Coronary artery (tissue), 2 donors: ENCODE results near the gene FILIP1L.

ENCODE experiments used
- DNase-seq: peaks from one replicate; pipeline ENCODE4 v3.0.0-alpha.2; 2017; ENCODE audit warnings: low spot score
- H3K27ac ChIP-seq, 2 donors: fragments of 200-600 bp; sonication (generic); one replicate each; pipeline ENCODE4 v1.5.1; 2016 to 2019
- H3K4me3 ChIP-seq: fragments of 200-600 bp; sonication (generic); 2 replicates; pipeline ENCODE4 v1.5.1; 2016; ENCODE audit warnings: mild to moderate bottlenecking, moderate library complexity
- TF ChIP-seq, protein P1 (sequence below): fragments of 200-600 bp; sonication (generic); IDR thresholded peaks from one replicate; pipeline ENCODE4 v1.5.1; 2019; ENCODE audit warnings: antibody characterized with exemption

The FILIP1L gene

DNA sequence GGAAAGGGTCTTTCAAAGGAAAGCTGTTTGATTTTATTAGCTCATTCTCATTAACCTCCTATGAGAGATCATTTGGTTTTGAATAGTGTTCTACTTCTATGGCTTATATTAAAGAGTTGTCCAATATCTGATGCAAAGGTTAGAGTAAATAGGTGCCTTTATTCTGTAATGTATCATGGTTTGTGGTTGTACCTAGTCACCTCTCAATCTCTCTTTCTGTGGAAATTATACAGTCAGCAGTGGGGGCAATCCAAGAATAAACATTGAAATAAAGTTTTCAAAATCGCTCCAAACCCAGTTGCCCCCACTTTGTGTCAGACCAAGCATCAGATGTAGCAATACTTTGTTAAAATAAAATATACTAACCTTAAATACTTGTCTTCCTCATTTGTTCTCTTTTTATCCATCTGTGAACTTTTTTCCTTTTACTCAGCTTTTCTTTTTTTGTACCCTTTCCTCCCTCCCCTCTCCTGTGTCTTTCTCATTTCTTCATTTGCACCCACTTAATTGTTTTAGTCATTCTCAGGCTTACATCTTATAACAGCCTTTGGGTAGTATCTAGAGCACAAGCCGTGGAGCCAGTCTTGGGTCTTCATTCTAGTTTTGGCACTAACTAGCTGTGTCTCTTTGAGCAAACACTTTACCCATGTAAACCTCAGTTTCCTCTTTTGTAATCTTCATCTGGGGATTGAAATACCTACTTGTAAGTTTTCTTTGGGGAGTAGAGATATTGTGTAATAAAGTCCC is 279.9 kb downstream of the FILIP1L start:
- Histone ChIP-seq H3K27ac (no peak overlapping the region), H3K4me3 (no peak overlapping the region)
- no peak for DNase-seq
- TF ChIP-seq, protein P1, sequence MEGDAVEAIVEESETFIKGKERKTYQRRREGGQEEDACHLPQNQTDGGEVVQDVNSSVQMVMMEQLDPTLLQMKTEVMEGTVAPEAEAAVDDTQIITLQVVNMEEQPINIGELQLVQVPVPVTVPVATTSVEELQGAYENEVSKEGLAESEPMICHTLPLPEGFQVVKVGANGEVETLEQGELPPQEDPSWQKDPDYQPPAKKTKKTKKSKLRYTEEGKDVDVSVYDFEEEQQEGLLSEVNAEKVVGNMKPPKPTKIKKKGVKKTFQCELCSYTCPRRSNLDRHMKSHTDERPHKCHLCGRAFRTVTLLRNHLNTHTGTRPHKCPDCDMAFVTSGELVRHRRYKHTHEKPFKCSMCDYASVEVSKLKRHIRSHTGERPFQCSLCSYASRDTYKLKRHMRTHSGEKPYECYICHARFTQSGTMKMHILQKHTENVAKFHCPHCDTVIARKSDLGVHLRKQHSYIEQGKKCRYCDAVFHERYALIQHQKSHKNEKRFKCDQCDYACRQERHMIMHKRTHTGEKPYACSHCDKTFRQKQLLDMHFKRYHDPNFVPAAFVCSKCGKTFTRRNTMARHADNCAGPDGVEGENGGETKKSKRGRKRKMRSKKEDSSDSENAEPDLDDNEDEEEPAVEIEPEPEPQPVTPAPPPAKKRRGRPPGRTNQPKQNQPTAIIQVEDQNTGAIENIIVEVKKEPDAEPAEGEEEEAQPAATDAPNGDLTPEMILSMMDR: no peak

DNA sequence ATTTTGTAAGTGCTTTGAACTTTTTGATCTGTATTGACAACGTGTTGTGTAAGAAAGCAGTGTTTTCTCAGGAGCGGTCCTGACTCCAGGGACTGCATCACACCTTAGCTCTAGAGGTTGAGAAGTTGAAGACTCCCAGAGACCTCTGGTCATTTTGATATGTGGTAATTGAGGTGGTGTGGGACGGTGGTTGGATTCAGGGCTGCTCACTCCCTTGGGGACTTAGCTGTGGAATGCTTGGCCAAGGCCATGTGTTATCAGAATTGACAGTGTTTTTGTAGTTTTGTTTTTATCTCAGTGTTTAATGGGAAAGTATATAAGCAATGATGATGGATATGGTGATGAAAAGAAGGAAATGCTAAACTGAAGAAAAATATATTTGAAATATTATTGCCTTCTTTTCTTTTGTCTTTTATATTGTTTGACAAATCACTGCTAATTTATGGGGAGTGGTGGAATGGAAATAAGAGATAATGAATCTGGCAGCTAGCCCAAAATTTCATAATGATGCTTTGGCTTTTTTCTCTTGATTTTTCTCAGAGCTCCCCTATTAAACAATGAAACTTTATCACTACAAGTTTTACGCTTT is 280.6 kb downstream of the FILIP1L start:
- Histone ChIP-seq H3K4me3 (no peak overlapping the region), H3K27ac (peak overlapping the region in 1 of 2 donors; percentile 37)
- DNase-seq: no peak
- TF ChIP-seq, protein P1: no peak

DNA sequence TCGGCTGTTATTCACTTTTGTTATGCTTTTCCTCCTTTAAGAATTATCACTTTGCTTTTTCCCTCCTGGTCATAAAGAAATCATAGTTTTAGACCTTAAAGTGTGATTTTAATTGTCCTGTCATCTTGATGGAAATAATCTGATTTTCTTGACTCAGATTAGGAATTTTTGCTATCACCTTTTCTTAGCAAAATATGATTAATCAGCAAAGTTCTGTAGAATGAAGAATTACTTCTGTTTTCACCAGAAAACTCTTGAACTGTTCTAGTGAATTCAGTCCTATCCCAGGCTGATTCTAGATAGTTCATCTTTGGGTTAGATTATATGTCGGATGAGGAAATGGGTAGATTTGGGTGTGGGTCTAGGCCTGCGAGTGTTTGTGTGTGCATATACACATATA is 284.5 kb downstream of the FILIP1L start:
- no peak overlapping the region for H3K27ac ChIP-seq
- DNase-seq: no peak
- TF ChIP-seq, protein P1: no peak
- H3K4me3 ChIP-seq: no peak overlapping the region

DNA sequence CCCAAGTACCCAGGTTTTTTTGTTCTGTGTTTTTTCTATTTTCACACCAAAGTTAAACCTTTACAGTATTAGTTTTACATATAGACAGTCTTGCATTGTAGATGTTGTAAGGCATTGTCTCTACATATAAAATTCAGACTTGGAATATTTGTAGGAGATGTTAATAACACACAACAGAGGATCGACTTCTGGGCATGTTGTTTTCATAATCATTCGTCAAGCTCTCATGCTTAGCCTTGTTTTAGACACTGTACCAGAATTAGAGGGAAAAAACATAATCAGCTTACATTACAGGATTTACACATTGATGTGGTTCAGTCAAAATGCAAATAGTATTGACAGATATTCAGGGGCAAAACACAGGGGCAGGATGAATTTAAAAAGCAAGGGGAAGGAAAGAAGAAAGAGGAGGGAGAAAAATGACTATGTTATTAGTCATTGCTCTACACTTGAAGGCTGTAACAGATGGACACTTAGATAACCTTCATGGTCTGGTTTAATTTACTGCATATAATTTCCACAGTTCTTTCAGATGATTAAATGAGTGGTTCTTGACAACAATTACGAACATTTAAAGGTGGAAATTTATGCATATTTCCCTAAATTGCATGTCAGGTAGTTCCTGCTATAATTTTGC is 289.2 kb downstream of the FILIP1L start:
- no peak for DNase-seq
- H3K4me3 ChIP-seq: no peak overlapping the region
- H3K27ac ChIP-seq: no peak overlapping the region

DNA sequence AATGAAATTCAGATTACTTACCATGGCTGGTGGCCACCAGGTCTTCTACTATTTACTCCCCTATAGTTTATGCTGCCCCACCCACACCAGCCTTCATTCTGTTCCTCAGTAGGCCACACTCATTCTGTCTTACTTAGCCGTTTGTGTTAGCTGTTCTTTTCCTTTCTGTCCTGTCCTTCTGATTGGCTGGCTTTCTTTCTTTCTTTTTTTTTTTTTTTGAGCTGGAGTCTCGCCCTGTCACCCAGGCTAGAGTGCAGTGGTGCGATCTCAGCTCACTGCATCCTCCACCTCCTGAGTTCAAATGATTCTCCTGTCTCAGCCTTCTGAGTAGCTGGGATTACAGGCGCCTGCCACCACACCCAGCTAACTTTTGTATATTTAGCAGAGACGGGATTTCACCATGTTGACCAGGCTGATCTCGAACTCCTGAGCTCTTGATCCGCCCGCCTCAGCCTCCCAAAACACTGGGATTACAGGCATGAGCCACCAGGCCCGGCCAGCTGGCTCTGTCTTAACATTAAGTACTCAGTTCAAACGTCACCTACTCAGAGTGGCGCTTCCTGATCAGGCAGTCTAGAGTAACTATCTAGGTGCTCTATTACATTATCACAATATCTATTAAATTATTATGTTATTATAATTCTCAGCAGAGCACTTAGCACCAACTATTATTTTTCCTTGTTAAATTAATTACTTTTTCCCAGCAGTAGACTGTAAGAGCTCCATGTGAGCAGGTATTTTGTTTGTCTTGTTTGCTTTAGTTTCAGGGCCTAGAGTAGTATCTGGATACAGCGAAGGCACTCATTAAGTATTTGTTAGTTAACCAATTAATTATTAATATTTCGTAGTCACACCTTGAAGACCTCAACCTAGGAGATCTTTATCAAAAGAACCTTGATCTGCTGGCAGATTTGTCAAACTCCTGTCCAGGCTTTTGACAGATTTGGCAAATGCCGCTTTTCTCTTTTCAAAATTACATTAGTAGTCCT is 290.3 kb downstream of the FILIP1L start:
- H3K4me3 ChIP-seq: no peak overlapping the region
- TF ChIP-seq, protein P1: no peak
- DNase-seq: no peak
- H3K27ac ChIP-seq: no peak overlapping the region

More for the DNA sequence above, 289.2 kb downstream of the FILIP1L start:
- TF ChIP-seq, protein P1: no peak

DNA sequence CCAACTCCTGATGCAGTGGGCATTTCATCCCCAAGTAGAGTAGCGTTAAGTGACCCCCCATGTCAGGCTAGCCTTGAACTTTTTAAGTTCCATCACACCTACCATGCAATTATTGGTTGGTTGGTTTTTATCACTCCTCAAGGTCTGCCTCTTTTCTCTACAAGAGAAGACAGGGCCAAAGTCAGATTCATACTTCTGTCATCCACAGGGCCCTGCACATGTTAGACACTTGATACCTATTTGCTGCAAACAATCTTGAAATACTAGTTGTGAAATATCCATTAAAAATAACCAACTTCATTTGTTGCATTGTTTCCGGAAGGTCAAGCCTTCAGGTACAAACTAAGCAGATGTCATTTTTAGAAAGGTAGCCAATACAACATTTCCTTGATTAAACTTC is 295.5 kb downstream of the FILIP1L start:
- DNase-seq: no peak
- H3K4me3 ChIP-seq: peak overlapping the region; percentile 82
- TF ChIP-seq, protein P1: no peak
- no peak overlapping the region for H3K27ac ChIP-seq
